Gastrocnemius medialis (tissue), 4 donors: Measurements from ENCODE around the gene TOR1B. TPM values are rescaled to one million over a fixed set of nuclear protein-coding genes. Genes with fewer than 3 reads are reported as not detected.

ENCODE experiments used
- ATAC-seq, 2 donors: fragments of 150-250 bp; one replicate each; pipeline ENCODE4 v1.9.1; 2016
- DNase-seq, 2 donors: peaks; one replicate each; pipeline ENCODE4 v3.0.0-alpha.2; 2019
- H3K27ac ChIP-seq, 4 donors: fragments of 200-600 bp; sonication (generic); 1 replicate in 1 of 4; 2 replicates in 3 of 4; pipeline ENCODE4 v1.5.1; 2016 to 2018; ENCODE audit warnings: mild to moderate bottlenecking in 2 of 4, moderate library complexity in 1 of 4
- H3K27me3 ChIP-seq, 3 donors: fragments of 200-600 bp; sonication (generic) in 2 of 3; 1 replicate in 1 of 3; 2 replicates in 2 of 3; pipeline versions ENCODE4 v1.5.1 to v1.6.0; 2016 to 2019; ENCODE audit warnings: mild to moderate bottlenecking in 1 of 3, moderate library complexity in 1 of 3
- H3K36me3 ChIP-seq, 2 donors: fragments of 200-600 bp; sonication (generic) in 1 of 2; one replicate each; pipeline ENCODE4 v1.5.1; 2017 to 2018
- H3K4me1 ChIP-seq, 2 donors: fragments of 200-600 bp; sonication (generic) in 1 of 2; one replicate each; pipeline ENCODE4 v1.5.1; 2016 to 2017; ENCODE audit warnings: mild to moderate bottlenecking in 2 of 2
- H3K4me3 ChIP-seq, 4 donors: fragments of 200-600 bp; sonication (generic) in 3 of 4; 1 replicate in 1 of 4; 2 replicates in 3 of 4; pipeline ENCODE4 v1.5.1; 2016 to 2019; ENCODE audit warnings: mild to moderate bottlenecking in 2 of 4
- H3K9me3 ChIP-seq, 3 donors: fragments of 200-600 bp; sonication (generic) in 2 of 3; 1 replicate in 1 of 3; 2 replicates in 2 of 3; pipeline ENCODE4 v1.5.1; 2016 to 2019
- POLR2A ChIP-seq, 2 donors: fragments of 450-650 bp; IDR thresholded peaks; one replicate each; pipeline ENCODE4 v1.6.1; 2017; ENCODE audit warnings: antibody characterized with exemption in 2 of 2, mild to moderate bottlenecking in 2 of 2, moderate library complexity in 2 of 2
- in situ Hi-C, 4 donors: fragments of 200-750 bp; cut with MboI; loops; one replicate each; pipeline versions ENCODE4 v1.15.0 to v1.8.0; 2017; ENCODE audit warnings: low sequenced_read_pairs in 4 of 4
- intact Hi-C: fragments of 100-400 bp; cut with DNase I; formaldehyde crosslinking; loops from one replicate; pipeline ENCODE4 v1.15.1; 2023; ENCODE audit warnings: low total_unique reads
- total RNA-seq, 4 donors: library from RNA; depleted of rRNA; stranded (reverse); fragments of >200 nt; gene quantifications; one replicate each; pipeline versions ENCODE4 v1.1.0 to v1.2.3, GENCODE V29; 2016
- TF ChIP-seq, protein P1 (sequence below), 5 experiments: fragments of 450-650 bp in 3 of 5; fragments of 200-600 bp in 2 of 5; sonication (generic) in 2 of 5; IDR thresholded peaks in 4 of 5; conservative IDR thresholded peaks in 1 of 5; 1 replicate in 4 of 5; 2 replicates in 1 of 5; pipeline ENCODE4 v1.5.1; 2016 to 2019; ENCODE audit warnings: antibody characterized with exemption in 5 of 5, mild to moderate bottlenecking in 3 of 5, moderate library complexity in 3 of 5

TOR1B gene, protein sequence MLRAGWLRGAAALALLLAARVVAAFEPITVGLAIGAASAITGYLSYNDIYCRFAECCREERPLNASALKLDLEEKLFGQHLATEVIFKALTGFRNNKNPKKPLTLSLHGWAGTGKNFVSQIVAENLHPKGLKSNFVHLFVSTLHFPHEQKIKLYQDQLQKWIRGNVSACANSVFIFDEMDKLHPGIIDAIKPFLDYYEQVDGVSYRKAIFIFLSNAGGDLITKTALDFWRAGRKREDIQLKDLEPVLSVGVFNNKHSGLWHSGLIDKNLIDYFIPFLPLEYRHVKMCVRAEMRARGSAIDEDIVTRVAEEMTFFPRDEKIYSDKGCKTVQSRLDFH
- total RNA-seq: 10 to 100 TPM; 15.9 to 22.6 (median 21.2) TPM

DNA sequence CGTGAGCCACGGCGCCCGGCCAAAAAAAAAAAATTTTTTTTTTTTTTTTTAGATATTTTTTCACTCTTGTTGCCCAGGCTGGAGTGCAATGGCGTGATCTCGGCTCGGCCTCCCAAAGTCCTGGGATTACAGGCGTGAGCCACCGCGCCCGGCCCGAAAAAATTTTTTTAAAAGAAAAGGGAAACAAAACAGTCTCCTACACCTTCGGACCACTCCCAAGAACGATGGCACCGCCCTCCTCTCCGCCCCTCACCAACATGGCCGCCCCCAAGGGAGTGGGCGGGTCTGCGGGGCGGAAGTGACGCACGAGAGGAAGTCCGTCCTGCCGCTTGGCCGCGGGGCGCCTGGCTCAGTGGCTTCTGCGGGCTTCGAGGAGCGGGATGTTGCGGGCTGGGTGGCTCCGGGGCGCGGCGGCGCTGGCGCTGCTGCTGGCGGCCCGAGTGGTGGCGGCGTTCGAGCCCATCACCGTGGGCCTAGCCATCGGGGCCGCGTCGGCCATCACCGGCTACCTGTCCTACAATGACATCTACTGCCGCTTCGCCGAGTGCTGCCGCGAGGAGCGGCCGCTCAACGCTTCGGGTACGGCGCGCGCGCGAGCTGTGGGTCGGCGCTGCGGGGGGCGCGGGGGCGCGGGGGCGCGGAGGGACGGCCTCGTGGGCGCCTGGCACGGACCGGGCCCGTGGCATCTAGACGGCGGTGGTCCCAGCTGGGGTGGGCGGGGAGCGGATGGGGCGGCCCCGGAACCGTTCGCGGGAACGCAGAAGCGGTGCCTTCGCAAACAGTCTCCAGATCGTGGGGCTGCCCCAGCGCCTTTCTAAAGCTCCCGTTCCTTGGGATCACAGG lies at the start of gene TOR1B:
TSS of gene TOR1B (plus strand) at position 352 of the 843 bp plus-strand sequence. CDS start at position 381, 29 bp downstream.
- peak; percentile 91 to 96 for ATAC-seq
- intact Hi-C loops: loop anchor here (1.0 to 5.0 kb wide), 2 partner anchors 20 to 34 kb away; partner anchors contain the start of genes C9orf78 and USP20
- Histone ChIP-seq H3K4me3 (peak within 1 kb of the TSS; percentile 78 to 99 (median 89)), H3K27me3 (no peaks in the 10 kb centered on the region), H3K9me3 (no peaks in the 10 kb centered on the region), H3K4me1 (peaks cover 8 to 10% of the 10 kb centered on the region in 2 donors), H3K27ac (peak within 1 kb of the TSS; percentile 82 to 90 (median 86)), H3K36me3 (peaks cover 0 to 31% of the 10 kb centered on the region in 2 donors)
- DNase-seq: peak; percentile 84 to 89
- in situ Hi-C loops: no loop called here
- TF ChIP-seq, protein P1, sequence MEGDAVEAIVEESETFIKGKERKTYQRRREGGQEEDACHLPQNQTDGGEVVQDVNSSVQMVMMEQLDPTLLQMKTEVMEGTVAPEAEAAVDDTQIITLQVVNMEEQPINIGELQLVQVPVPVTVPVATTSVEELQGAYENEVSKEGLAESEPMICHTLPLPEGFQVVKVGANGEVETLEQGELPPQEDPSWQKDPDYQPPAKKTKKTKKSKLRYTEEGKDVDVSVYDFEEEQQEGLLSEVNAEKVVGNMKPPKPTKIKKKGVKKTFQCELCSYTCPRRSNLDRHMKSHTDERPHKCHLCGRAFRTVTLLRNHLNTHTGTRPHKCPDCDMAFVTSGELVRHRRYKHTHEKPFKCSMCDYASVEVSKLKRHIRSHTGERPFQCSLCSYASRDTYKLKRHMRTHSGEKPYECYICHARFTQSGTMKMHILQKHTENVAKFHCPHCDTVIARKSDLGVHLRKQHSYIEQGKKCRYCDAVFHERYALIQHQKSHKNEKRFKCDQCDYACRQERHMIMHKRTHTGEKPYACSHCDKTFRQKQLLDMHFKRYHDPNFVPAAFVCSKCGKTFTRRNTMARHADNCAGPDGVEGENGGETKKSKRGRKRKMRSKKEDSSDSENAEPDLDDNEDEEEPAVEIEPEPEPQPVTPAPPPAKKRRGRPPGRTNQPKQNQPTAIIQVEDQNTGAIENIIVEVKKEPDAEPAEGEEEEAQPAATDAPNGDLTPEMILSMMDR (IDR thresholded peaks at IDR 0.05 in 4 of 5, conservative IDR thresholded peaks at IDR 0.05 in 1 of 5): peak in 1 of 5 experiments; percentile 12
- peak; percentile 63 to 79 for TF ChIP-seq POLR2A (IDR thresholded peaks at IDR 0.05)

DNA sequence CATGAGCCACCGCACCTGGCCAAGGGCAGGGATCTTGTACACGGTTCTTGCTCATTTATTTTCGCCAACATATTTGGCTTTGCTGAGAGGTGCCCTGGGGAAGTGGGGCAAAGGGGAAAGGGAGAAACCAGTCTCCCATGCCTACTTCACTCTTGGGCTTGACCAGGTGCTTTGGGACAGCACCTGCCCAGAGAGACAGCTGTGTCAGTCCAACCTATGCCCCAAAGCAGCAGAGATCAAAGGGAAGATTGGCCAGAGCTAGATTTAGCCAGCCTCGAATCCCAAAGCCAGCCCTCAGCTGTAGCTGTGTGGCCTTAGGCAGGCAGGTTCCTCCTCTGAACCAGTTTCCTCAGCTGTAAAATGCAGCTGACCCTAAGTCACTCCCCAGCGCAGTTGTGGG lies 47.8 kb upstream of the TOR1B start:
- Histone ChIP-seq H3K4me3 (no peak overlapping the region), H3K4me1 (peaks cover 0 to 6% of the 10 kb centered on the region in 2 donors), H3K36me3 (no peaks in the 10 kb centered on the region), H3K27me3 (peaks cover 7 to 25% (median 23%) of the 10 kb centered on the region in 3 donors), H3K9me3 (no peaks in the 10 kb centered on the region), H3K27ac (no peak overlapping the region)
- no peak for TF ChIP-seq POLR2A (IDR thresholded peaks at IDR 0.05)
- TF ChIP-seq, protein P1 (IDR thresholded peaks at IDR 0.05 in 4 of 5, conservative IDR thresholded peaks at IDR 0.05 in 1 of 5): no peak
- DNase-seq (no peak), ATAC-seq (no peak)
- intact Hi-C loops: no loop called here
- in situ Hi-C loops: no loop called here

DNA sequence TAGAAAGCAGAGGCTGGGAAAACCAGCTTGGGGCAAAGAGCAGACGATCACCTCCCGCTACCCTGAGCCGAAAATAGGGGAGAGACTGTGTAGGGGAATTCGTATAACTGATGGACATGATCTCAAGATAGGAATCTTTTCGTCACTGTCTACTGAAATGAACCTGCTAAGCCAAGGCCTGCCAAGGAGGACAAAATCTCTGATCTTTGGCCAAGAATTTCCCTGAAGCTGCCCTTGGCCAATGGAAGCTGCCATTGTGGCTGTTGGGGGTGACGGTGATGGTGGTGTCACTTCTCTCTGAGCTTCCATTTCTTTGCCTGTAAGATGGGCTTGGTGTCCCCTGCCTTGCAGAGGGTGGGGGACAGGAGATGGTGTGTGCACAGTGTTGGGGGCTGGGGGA lies 46.8 kb upstream of the TOR1B start:
- intact Hi-C loops (no loop called here), in situ Hi-C loops (no loop called here)
- H3K4me1 ChIP-seq: peaks cover 0 to 6% of the 10 kb centered on the region in 2 donors
- H3K36me3 ChIP-seq: no peaks in the 10 kb centered on the region
- H3K27ac ChIP-seq: no peak overlapping the region
- H3K27me3 ChIP-seq: peaks cover 10 to 21% (median 19%) of the 10 kb centered on the region in 3 donors
- no peak overlapping the region for H3K4me3 ChIP-seq
- no peak for DNase-seq
- no peak for TF ChIP-seq POLR2A (IDR thresholded peaks at IDR 0.05)
- TF ChIP-seq, protein P1 (IDR thresholded peaks at IDR 0.05 in 4 of 5, conservative IDR thresholded peaks at IDR 0.05 in 1 of 5): no peak
- ATAC-seq: no peak
- no peaks in the 10 kb centered on the region for H3K9me3 ChIP-seq

DNA sequence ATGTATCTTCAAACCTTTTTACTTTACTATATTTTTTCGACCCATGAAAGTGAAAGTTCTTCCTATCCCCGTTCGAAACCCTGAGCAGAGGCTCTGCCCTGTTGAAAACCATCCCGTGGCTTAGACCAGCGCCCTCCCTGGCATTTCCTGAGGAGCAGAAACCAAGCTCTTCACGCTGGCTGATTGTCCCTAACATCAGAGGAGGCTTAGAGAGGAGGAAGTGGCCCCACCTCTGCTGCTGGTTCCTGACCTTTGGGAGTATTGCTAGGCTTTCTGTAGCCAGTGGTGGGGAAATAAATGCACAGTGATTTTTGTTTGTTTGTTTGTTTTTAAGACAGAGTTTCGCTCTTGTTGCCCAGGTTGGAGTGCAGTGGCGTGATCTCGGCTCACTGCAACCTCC lies 45.9 kb upstream of the TOR1B start:
- no peaks in the 10 kb centered on the region for H3K9me3 ChIP-seq

More for the DNA sequence above, 45.9 kb upstream of the TOR1B start:
- peaks cover 0 to 6% of the 10 kb centered on the region in 2 donors for H3K4me1 ChIP-seq
- intact Hi-C loops: no loop called here
- DNase-seq (no peak), ATAC-seq (no peak)
- H3K36me3 ChIP-seq: no peaks in the 10 kb centered on the region
- H3K4me3 ChIP-seq: no peak overlapping the region
- no peak for TF ChIP-seq POLR2A (IDR thresholded peaks at IDR 0.05)
- TF ChIP-seq, protein P1 (IDR thresholded peaks at IDR 0.05 in 4 of 5, conservative IDR thresholded peaks at IDR 0.05 in 1 of 5): no peak
- H3K27me3 ChIP-seq: peaks cover 11 to 14% (median 13%) of the 10 kb centered on the region in 3 donors
- no peak overlapping the region for H3K27ac ChIP-seq
- in situ Hi-C loops: no loop called here
